GM18867 (cell line): Measurements from ENCODE around the gene CRELD2.

Source experiments
- ATAC-seq: cut with Tn5 transposase; IDR thresholded peaks from one replicate; pipeline ENCODE4 v1.9.1; 2021; ENCODE audit warnings: mild to moderate bottlenecking, moderate library complexity; ENCODE audit not compliant: unreplicated experiment

CRELD2 gene

GRCh38 chr22:49887064-49887451 lies 31.4 kb upstream of the CRELD2 start:
- no peak for ATAC-seq

GRCh38 chr22:49887702-49888101 lies 30.7 kb upstream of the CRELD2 start:
- no peak for ATAC-seq

- ATAC-seq, result no peak
These were observed 29.4 kb upstream of the CRELD2 start for GRCh38 chr22:49889071-49889470.

- ATAC-seq, result no peak
These were observed 26.1 kb upstream of the CRELD2 start for GRCh38 chr22:49892226-49892899.

- ATAC-seq, result no peak
These were observed 25.4 kb upstream of the CRELD2 start for GRCh38 chr22:49893025-49893424.

GRCh38 chr22:49894322-49895054 lies 23.9 kb upstream of the CRELD2 start:
- ATAC-seq, result no peak

- no peak for ATAC-seq
These were observed 22.2 kb upstream of the CRELD2 start for GRCh38 chr22:49896201-49896600.

GRCh38 chr22:49897015-49897684 lies 21.3 kb upstream of the CRELD2 start:
- no peak for ATAC-seq

- ATAC-seq, result no peak
These were observed 18.9 kb upstream of the CRELD2 start for GRCh38 chr22:49899530-49899929.

GRCh38 chr22:49900441-49901230 lies 17.8 kb upstream of the CRELD2 start:
- ATAC-seq, result no peak

GRCh38 chr22:49901457-49901856 lies 17.0 kb upstream of the CRELD2 start:
- no peak for ATAC-seq

- no peak for ATAC-seq
These were observed 15.0 kb upstream of the CRELD2 start for GRCh38 chr22:49903322-49904039.

- no peak for ATAC-seq
These were observed 14.4 kb upstream of the CRELD2 start for GRCh38 chr22:49904040-49904369.

GRCh38 chr22:49905465-49905864 lies 13.0 kb upstream of the CRELD2 start:
- no peak for ATAC-seq

GRCh38 chr22:49906071-49906798 lies 12.2 kb upstream of the CRELD2 start:
- no peak for ATAC-seq

- no peak for ATAC-seq
These were observed 11.6 kb upstream of the CRELD2 start for GRCh38 chr22:49906799-49907290.

- ATAC-seq, result no peak
These were observed 10.6 kb upstream of the CRELD2 start for GRCh38 chr22:49907807-49908206.

GRCh38 chr22:49909476-49910205 lies 8.8 kb upstream of the CRELD2 start:
- ATAC-seq, result no peak
